ENCODE measurements around the gene MEGF11. TPM values are rescaled to one million over a fixed set of nuclear protein-coding genes. Genes with fewer than 3 reads are reported as not detected.

MEGF11 gene
- total RNA-seq, 2 donors from 2014 or later = not detected

- no peak overlapping the region for H3K4me3 ChIP-seq
- intact Hi-C loops (cut with DNase I) = no loop called here
- no peaks in the 10 kb centered on the region for H3K4me1 ChIP-seq
- no peak for DNase-seq
- no peaks in the 10 kb centered on the region for H3K27me3 ChIP-seq
- H3K36me3 ChIP-seq = no peaks in the 10 kb centered on the region
- H3K27ac ChIP-seq = no peak overlapping the region
- no peak overlapping the region for H3K9ac ChIP-seq (ENCODE audit: low read depth in 2 of 2, low read length in 2 of 2)
- TF ChIP-seq, protein P1, sequence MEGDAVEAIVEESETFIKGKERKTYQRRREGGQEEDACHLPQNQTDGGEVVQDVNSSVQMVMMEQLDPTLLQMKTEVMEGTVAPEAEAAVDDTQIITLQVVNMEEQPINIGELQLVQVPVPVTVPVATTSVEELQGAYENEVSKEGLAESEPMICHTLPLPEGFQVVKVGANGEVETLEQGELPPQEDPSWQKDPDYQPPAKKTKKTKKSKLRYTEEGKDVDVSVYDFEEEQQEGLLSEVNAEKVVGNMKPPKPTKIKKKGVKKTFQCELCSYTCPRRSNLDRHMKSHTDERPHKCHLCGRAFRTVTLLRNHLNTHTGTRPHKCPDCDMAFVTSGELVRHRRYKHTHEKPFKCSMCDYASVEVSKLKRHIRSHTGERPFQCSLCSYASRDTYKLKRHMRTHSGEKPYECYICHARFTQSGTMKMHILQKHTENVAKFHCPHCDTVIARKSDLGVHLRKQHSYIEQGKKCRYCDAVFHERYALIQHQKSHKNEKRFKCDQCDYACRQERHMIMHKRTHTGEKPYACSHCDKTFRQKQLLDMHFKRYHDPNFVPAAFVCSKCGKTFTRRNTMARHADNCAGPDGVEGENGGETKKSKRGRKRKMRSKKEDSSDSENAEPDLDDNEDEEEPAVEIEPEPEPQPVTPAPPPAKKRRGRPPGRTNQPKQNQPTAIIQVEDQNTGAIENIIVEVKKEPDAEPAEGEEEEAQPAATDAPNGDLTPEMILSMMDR (IDR thresholded peaks at IDR 0.05) = no peak
- H3K9me3 ChIP-seq = no peaks in the 10 kb centered on the region
These were observed 185.9 kb downstream of the MEGF11 start for GRCh38 chr15:66067687-66068086.

DNA sequence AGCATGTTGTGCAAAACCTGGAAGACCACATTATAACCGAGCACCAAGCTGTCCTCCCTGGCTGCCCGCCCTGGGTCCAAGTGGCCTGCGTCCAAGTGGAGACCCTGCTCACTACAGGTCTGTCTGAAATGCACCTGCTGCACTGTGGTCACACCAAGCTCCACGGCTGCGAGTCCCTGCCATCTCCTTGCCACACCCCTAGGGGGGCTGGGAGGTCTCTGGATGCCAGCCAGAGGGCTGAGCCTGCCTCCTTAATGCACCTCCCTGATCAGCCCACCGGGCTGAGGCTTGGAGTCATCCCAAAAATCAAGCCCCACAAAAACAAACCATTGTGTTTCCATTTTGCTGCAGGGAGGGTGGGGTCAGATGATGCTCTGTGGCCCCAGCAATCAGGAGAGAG, 187.1 kb downstream of the MEGF11 start:
- DNase-seq = no peak
- H3K27me3 ChIP-seq = no peaks in the 10 kb centered on the region
- no peak overlapping the region for H3K27ac ChIP-seq
- H3K4me1 ChIP-seq = no peaks in the 10 kb centered on the region
- H3K9me3 ChIP-seq = no peaks in the 10 kb centered on the region
- no peaks in the 10 kb centered on the region for H3K36me3 ChIP-seq
- no peak overlapping the region for H3K9ac ChIP-seq (ENCODE audit: low read depth in 2 of 2, low read length in 2 of 2)
- H3K4me3 ChIP-seq = no peak overlapping the region
- TF ChIP-seq, protein P1 (IDR thresholded peaks at IDR 0.05) = no peak
- intact Hi-C loops (cut with DNase I) = no loop called here

- no peaks in the 10 kb centered on the region for H3K36me3 ChIP-seq
- DNase-seq = no peak
- intact Hi-C loops (cut with DNase I) = no loop called here
- TF ChIP-seq, protein P1 (IDR thresholded peaks at IDR 0.05) = no peak
- H3K9ac ChIP-seq (ENCODE audit: low read depth in 2 of 2, low read length in 2 of 2) = no peak overlapping the region
- no peaks in the 10 kb centered on the region for H3K27me3 ChIP-seq
- H3K4me1 ChIP-seq = no peaks in the 10 kb centered on the region
- H3K27ac ChIP-seq = no peak overlapping the region
- no peaks in the 10 kb centered on the region for H3K9me3 ChIP-seq
- no peak overlapping the region for H3K4me3 ChIP-seq
These were observed 187.5 kb downstream of the MEGF11 start for GRCh38 chr15:66066005-66066404.

- Histone ChIP-seq H3K9ac (ENCODE audit: low read depth in 2 of 2, low read length in 2 of 2) (no peak overlapping the region), H3K27ac (no peak overlapping the region), H3K4me3 (no peak overlapping the region), H3K36me3 (no peaks in the 10 kb centered on the region), H3K4me1 (no peaks in the 10 kb centered on the region), H3K9me3 (no peaks in the 10 kb centered on the region), H3K27me3 (no peaks in the 10 kb centered on the region)
- TF ChIP-seq, protein P1 (IDR thresholded peaks at IDR 0.05) = no peak
- intact Hi-C loops (cut with DNase I) = no loop called here
- no peak for DNase-seq
These were observed 188.2 kb downstream of the MEGF11 start for GRCh38 chr15:66065325-66065724.

DNA sequence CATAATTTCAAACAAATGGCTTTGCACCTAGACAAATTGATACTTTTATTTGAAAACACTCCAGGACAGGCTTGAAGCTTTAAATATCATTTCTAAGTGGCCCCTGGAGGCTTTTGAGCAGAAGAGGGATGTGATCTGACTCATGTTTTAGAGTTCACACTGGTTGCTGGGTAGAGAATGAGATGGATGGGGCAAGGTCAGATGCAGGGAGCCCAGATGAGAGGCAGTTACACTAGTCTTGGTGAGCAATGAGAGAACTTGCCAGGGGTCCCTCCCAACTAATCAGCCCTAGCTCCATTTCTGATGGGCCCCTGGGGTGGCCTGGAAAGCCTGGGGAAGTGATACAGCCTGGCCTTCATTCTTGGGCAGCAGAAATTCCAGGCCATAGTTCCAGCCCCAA, 190.4 kb downstream of the MEGF11 start:
- Histone ChIP-seq H3K4me3 (no peak overlapping the region), H3K4me1 (no peaks in the 10 kb centered on the region), H3K27ac (no peak overlapping the region), H3K9ac (ENCODE audit: low read depth in 2 of 2, low read length in 2 of 2) (no peak overlapping the region), H3K27me3 (no peaks in the 10 kb centered on the region), H3K9me3 (no peaks in the 10 kb centered on the region), H3K36me3 (no peaks in the 10 kb centered on the region)
- DNase-seq = no peak
- intact Hi-C loops (cut with DNase I) = no loop called here
- TF ChIP-seq, protein P1 (IDR thresholded peaks at IDR 0.05) = no peak

DNA sequence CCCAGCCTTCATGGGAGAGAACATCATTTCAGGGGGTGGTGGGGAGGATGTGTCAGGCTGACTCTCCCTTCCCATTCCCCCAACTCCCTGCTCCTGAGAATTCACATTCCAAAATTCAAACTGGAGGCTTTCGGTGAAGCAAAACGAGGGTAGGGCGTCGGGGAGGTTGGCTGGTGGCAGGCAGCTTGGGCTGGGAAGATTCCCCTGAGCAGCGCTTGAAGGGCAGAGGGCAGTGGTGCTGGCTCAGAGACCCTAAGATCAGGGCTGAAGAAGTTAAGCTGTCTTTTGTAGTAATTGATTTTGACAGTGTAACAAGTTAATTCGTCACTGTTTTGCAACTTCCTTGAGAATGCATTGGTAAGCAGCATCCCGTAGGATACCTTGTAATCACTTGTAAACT, 196.5 kb downstream of the MEGF11 start:
- no peaks in the 10 kb centered on the region for H3K27me3 ChIP-seq
- H3K4me3 ChIP-seq = no peak overlapping the region
- H3K9ac ChIP-seq (ENCODE audit: low read depth in 2 of 2, low read length in 2 of 2) = no peak overlapping the region
- no peak overlapping the region for H3K27ac ChIP-seq
- no peak for DNase-seq
- H3K4me1 ChIP-seq = no peaks in the 10 kb centered on the region
- TF ChIP-seq, protein P1 (IDR thresholded peaks at IDR 0.05) = no peak
- no peaks in the 10 kb centered on the region for H3K36me3 ChIP-seq
- intact Hi-C loops (cut with DNase I) = no loop called here
- H3K9me3 ChIP-seq = no peaks in the 10 kb centered on the region
